Nephron (organoid): Measurements from ENCODE around the gene ZNF669.

ENCODE experiments used
- H3K27ac Mint-ChIP-seq, 3 experiments: 2 replicates each; pipeline ENCODE4 v1.8.0; 2020; ENCODE audit warnings: mixed read lengths in 3 of 3, mild to moderate bottlenecking in 2 of 3, moderate library complexity in 1 of 3
- H3K27me3 Mint-ChIP-seq: 2 replicates; pipeline ENCODE4 v1.8.0; 2021; ENCODE audit warnings: low read depth, mild to moderate bottlenecking, moderate library complexity, mixed read lengths
- H3K36me3 Mint-ChIP-seq: 2 replicates; pipeline ENCODE4 v1.8.0; 2020; ENCODE audit warnings: low read depth, mixed read lengths
- H3K4me1 Mint-ChIP-seq: 2 replicates; pipeline ENCODE4 v1.8.0; 2020; ENCODE audit warnings: mixed read lengths
- H3K4me3 Mint-ChIP-seq, 3 experiments: 2 replicates each; pipeline ENCODE4 v1.8.0; 2020; ENCODE audit warnings: mild to moderate bottlenecking in 3 of 3, mixed read lengths in 3 of 3, moderate library complexity in 2 of 3
- H3K9me3 Mint-ChIP-seq: 2 replicates; pipeline ENCODE4 v1.8.0; 2020; ENCODE audit warnings: mixed read lengths
- TF ChIP-seq, protein P1 (sequence below), 3 experiments: fragments of 200-600 bp; sonication (generic); IDR thresholded peaks; one replicate each; pipeline ENCODE4 v1.5.0; 2021; ENCODE audit warnings: antibody characterized with exemption in 3 of 3; ENCODE audit not compliant: unreplicated experiment in 3 of 3

Gene ZNF669

GRCh38 chr1:247114351-247115140, 10.4 kb upstream of the ZNF669 start:
- peak overlapping the region in 2 of 3 experiments; percentile 83 to 86 for H3K4me3 Mint-ChIP-seq
- peaks cover 10% of the 10 kb centered on the region for H3K4me1 Mint-ChIP-seq
- H3K27ac Mint-ChIP-seq: no peak overlapping the region
- peaks cover 2% of the 10 kb centered on the region for H3K9me3 Mint-ChIP-seq
- H3K27me3 Mint-ChIP-seq: peaks cover 3% of the 10 kb centered on the region
- TF ChIP-seq, protein P1, sequence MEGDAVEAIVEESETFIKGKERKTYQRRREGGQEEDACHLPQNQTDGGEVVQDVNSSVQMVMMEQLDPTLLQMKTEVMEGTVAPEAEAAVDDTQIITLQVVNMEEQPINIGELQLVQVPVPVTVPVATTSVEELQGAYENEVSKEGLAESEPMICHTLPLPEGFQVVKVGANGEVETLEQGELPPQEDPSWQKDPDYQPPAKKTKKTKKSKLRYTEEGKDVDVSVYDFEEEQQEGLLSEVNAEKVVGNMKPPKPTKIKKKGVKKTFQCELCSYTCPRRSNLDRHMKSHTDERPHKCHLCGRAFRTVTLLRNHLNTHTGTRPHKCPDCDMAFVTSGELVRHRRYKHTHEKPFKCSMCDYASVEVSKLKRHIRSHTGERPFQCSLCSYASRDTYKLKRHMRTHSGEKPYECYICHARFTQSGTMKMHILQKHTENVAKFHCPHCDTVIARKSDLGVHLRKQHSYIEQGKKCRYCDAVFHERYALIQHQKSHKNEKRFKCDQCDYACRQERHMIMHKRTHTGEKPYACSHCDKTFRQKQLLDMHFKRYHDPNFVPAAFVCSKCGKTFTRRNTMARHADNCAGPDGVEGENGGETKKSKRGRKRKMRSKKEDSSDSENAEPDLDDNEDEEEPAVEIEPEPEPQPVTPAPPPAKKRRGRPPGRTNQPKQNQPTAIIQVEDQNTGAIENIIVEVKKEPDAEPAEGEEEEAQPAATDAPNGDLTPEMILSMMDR (IDR thresholded peaks at IDR 0.05; ENCODE audit: unreplicated experiment in 3 of 3): no peak
- H3K36me3 Mint-ChIP-seq: peaks cover 7% of the 10 kb centered on the region

GRCh38 chr1:247113733-247114271, 9.6 kb upstream of the ZNF669 start:
- H3K27me3 Mint-ChIP-seq: peaks cover 3% of the 10 kb centered on the region
- TF ChIP-seq, protein P1 (IDR thresholded peaks at IDR 0.05; ENCODE audit: unreplicated experiment in 3 of 3): no peak
- peak overlapping the region in 1 of 3 experiments; percentile 25 for H3K27ac Mint-ChIP-seq
- peaks cover 2% of the 10 kb centered on the region for H3K9me3 Mint-ChIP-seq
- H3K36me3 Mint-ChIP-seq: peaks cover 11% of the 10 kb centered on the region
- peak overlapping the region; percentile 66 to 86 (median 83) for H3K4me3 Mint-ChIP-seq
- peaks cover 11% of the 10 kb centered on the region for H3K4me1 Mint-ChIP-seq

DNA sequence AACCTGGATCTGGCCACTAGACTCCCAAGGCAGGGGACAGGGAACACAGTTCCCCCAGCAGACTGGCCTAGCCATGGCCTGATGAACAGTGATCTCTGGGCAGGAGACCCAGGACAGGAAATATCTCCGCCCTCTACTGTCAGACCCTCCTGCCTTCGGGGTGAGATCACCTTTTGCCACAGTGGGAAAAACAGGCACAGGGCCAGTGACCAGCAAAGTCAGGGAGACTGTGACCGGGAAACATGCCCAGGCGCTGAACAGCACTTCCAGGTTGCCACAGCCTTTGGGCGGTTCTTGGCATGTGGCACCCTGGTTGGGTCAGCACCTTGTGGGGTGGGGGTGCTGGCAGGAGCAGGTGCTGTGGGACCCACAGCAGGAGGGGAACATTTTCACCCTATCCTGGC, 8.9 kb upstream of the ZNF669 start:
- H3K36me3 Mint-ChIP-seq: peaks cover 18% of the 10 kb centered on the region

GRCh38 chr1:247112479-247112781, 8.3 kb upstream of the ZNF669 start:
- H3K4me3 Mint-ChIP-seq: peak overlapping the region; percentile 66 to 86 (median 83)
- H3K36me3 Mint-ChIP-seq: peaks cover 25% of the 10 kb centered on the region
- TF ChIP-seq, protein P1 (IDR thresholded peaks at IDR 0.05; ENCODE audit: unreplicated experiment in 3 of 3): no peak
- H3K4me1 Mint-ChIP-seq: peaks cover 11% of the 10 kb centered on the region
- H3K27ac Mint-ChIP-seq: peak overlapping the region in 2 of 3 experiments; percentile 59 to 86
- H3K27me3 Mint-ChIP-seq: peaks cover 3% of the 10 kb centered on the region
- peaks cover 2% of the 10 kb centered on the region for H3K9me3 Mint-ChIP-seq

More for the DNA sequence above, 8.9 kb upstream of the ZNF669 start:
- TF ChIP-seq, protein P1 (IDR thresholded peaks at IDR 0.05; ENCODE audit: unreplicated experiment in 3 of 3): no peak
- Mint-ChIP-seq H3K4me3 (peak overlapping the region; percentile 66 to 86 (median 83)), H3K27me3 (peaks cover 3% of the 10 kb centered on the region), H3K27ac (peak overlapping the region in 2 of 3 experiments; percentile 25 to 59), H3K4me1 (peaks cover 11% of the 10 kb centered on the region), H3K9me3 (peaks cover 2% of the 10 kb centered on the region)

- TF ChIP-seq, protein P1 (IDR thresholded peaks at IDR 0.05; ENCODE audit: unreplicated experiment in 3 of 3): no peak
- Mint-ChIP-seq H3K4me3 (peak overlapping the region; percentile 81 to 86 (median 86)), H3K27ac (peak overlapping the region in 1 of 3 experiments; percentile 87), H3K9me3 (peaks cover 2% of the 10 kb centered on the region), H3K36me3 (peaks cover 27% of the 10 kb centered on the region), H3K27me3 (peaks cover 3% of the 10 kb centered on the region), H3K4me1 (peaks cover 11% of the 10 kb centered on the region)
Measured at GRCh38 chr1:247111700-247112478, 7.7 kb upstream of the ZNF669 start.
